GM12891 (cell line): ENCODE measurements around the gene BRPF3.

Experiments
- PAX5 ChIP-seq: IDR thresholded peaks from 2 replicates; pipeline ENCODE4 v1.6.1; 2011; ENCODE audit warnings: low read length, moderate library complexity, mild to moderate bottlenecking; ENCODE audit not compliant: insufficient read depth, severe bottlenecking
- POLR2A ChIP-seq: IDR thresholded peaks from 2 replicates; pipeline ENCODE4 v1.6.1; 2011; ENCODE audit warnings: low read depth, low read length, control low read depth
- POLR2AphosphoS5 ChIP-seq: IDR thresholded peaks from 2 replicates; pipeline ENCODE4 v1.6.1; 2011; ENCODE audit warnings: low read depth, low read length, control low read depth
- POU2F2 ChIP-seq: IDR thresholded peaks from 2 replicates; pipeline ENCODE4 v1.6.1; 2011; ENCODE audit warnings: low read depth, mild to moderate bottlenecking, control low read depth, low read length, moderate library complexity
- SPI1 ChIP-seq: IDR thresholded peaks from 2 replicates; pipeline ENCODE4 v1.6.1; 2011; ENCODE audit warnings: low read depth, low read length, control low read depth
- TAF1 ChIP-seq: IDR thresholded peaks from 2 replicates; pipeline ENCODE4 v1.6.1; 2011; ENCODE audit warnings: low read depth, low read length, control low read depth

- TF ChIP-seq POLR2A (no peak), POLR2AphosphoS5 (no peak), POU2F2 (no peak), SPI1 (no peak), TAF1 (no peak), PAX5 (no peak)
Measured at GRCh38 chr6:36272234-36272633, 75.7 kb downstream of the BRPF3 start.
